HCT116 (cell line): Measurements from ENCODE around the gene SIRPA. TPM values are rescaled to one million over a fixed set of nuclear protein-coding genes. Genes with fewer than 3 reads are reported as not detected.

Experiments
- ATAC-seq: fragments of 200-7000 bp; cut with Tn5 transposase; 2 replicates; pipeline ENCODE4 v1.9.1; 2020; ENCODE audit warnings: mild to moderate bottlenecking, moderate library complexity
- BruUV-seq: library from RNA; stranded (reverse); fragments of 400-500 nt; replicated peaks from 2 replicates; lab custom pipeline; 2021; lab: Mats Ljungman, UMichigan
- CTCF ChIA-PET: fragments of 300-600 bp; sonication (Branson Sonifier 250); formaldehyde crosslinking; loops from one replicate; lab custom pipeline; 2021; ENCODE audit warnings: antibody characterized with exemption; lab: Charles Lee
- POLR2A ChIA-PET: fragments of 300-600, 350-600 bp; sonication (Branson Sonifier 250); formaldehyde crosslinking; loops from one replicate; lab custom pipeline; 2021; ENCODE audit warnings: antibody characterized with exemption; lab: Charles Lee
- RAD21 ChIA-PET, 2 experiments: fragments of 300-600 bp; sonication (Branson Sonifier 250); formaldehyde crosslinking; loops; one replicate each; lab custom pipeline; 2023; ENCODE audit warnings: low total read pairs in 2 of 2; ENCODE audit not compliant: uncharacterized antibody in 2 of 2, unreplicated experiment in 2 of 2, low non-redundant PET in 1 of 2; lab: Charles Lee
- DNase-seq: peaks from one replicate; pipeline ENCODE4 v3.0.0-alpha.2; 2010; ENCODE audit warnings: low read depth, low spot score
- H2AFZ ChIP-seq: fragments of 200-600 bp; shearing (Covaris generic), sonication (generic); 2 replicates; pipeline ENCODE4 v1.6.1; 2017; ENCODE audit warnings: low read depth, mixed run types, mixed read lengths, antibody characterized with exemption, low read length; ENCODE audit not compliant: poor library complexity, severe bottlenecking
- H3K27ac ChIP-seq: 2 replicates; pipeline ENCODE4 v1.5.1; 2012; ENCODE audit warnings: low read depth, low read length
- H3K27me3 ChIP-seq: fragments of 200-600 bp; sonication (generic); 2 replicates; pipeline ENCODE4 v1.6.1; 2016; ENCODE audit warnings: mixed run types, low read length, mixed read lengths; ENCODE audit not compliant: insufficient read depth
- H3K36me3 ChIP-seq, 2 experiments: fragments of 200-500 bp in 1 of 2; fragments of 200-600 bp in 1 of 2; sonication (Bioruptor generic) in 1 of 2; sonication (generic) in 1 of 2; 2 replicates each; pipeline versions ENCODE4 v1.5.1 to v1.6.1; 2014 to 2016; ENCODE audit warnings: low read length in 2 of 2, inconsistent platforms in 1 of 2, mixed read lengths in 1 of 2, mixed run types in 1 of 2; ENCODE audit not compliant: insufficient read depth in 2 of 2, control insufficient read depth in 1 of 2
- H3K4me1 ChIP-seq, 2 experiments: fragments of 200-600 bp in 1 of 2; sonication (generic) in 1 of 2; 2 replicates each; pipeline versions ENCODE4 v1.5.1 to v1.6.1; 2012 to 2017; ENCODE audit warnings: low read length in 2 of 2, inconsistent platforms in 1 of 2, mild to moderate bottlenecking in 1 of 2, mixed read lengths in 1 of 2, mixed run types in 1 of 2, moderate library complexity in 1 of 2; ENCODE audit not compliant: insufficient read depth in 2 of 2, control insufficient read depth in 1 of 2
- H3K4me2 ChIP-seq: fragments of 200-600 bp; sonication (generic); 2 replicates; pipeline ENCODE4 v1.6.1; 2017; ENCODE audit warnings: mixed run types, low read length, mixed read lengths
- H3K4me3 ChIP-seq, 2 experiments: fragments of 200-600 bp in 1 of 2; sonication (generic) in 1 of 2; replicated peaks in 1 of 2; 2 replicates each; pipeline ENCODE4 v1.5.1; 2011 to 2016; ENCODE audit warnings: low read length in 2 of 2, control low read depth in 1 of 2, low read depth in 1 of 2, mild to moderate bottlenecking in 1 of 2, mixed read lengths in 1 of 2, mixed run types in 1 of 2
- H3K79me2 ChIP-seq: fragments of 200-600 bp; sonication (generic); 2 replicates; pipeline ENCODE4 v1.6.1; 2017; ENCODE audit warnings: mild to moderate bottlenecking, mixed run types, low read length, moderate library complexity, mixed read lengths; ENCODE audit not compliant: insufficient read depth
- H3K9ac ChIP-seq: fragments of 200-600 bp; sonication (generic); 2 replicates; pipeline ENCODE4 v1.6.1; 2016; ENCODE audit warnings: low read length, mixed read lengths
- H3K9me2 ChIP-seq: fragments of 200-600 bp; sonication (generic), shearing (Covaris generic); 2 replicates; pipeline ENCODE4 v1.6.1; 2017; ENCODE audit warnings: mixed run types, mild to moderate bottlenecking, moderate library complexity; ENCODE audit not compliant: insufficient read depth
- H3K9me3 ChIP-seq, 2 experiments: fragments of 200-500 bp in 1 of 2; fragments of 200-600 bp in 1 of 2; sonication (Bioruptor generic) in 1 of 2; sonication (generic) in 1 of 2; 2 replicates each; pipeline ENCODE4 v1.6.1; 2014 to 2017; ENCODE audit warnings: low read length in 2 of 2, mixed read lengths in 2 of 2, inconsistent platforms in 1 of 2, low read depth in 1 of 2, mild to moderate bottlenecking in 1 of 2, mixed run types in 1 of 2, moderate library complexity in 1 of 2; ENCODE audit not compliant: control insufficient read depth in 1 of 2, insufficient read depth in 1 of 2
- H4K20me1 ChIP-seq: fragments of 200-600 bp; sonication (generic), shearing (Covaris generic); 2 replicates; pipeline ENCODE4 v1.6.1; 2017; ENCODE audit warnings: mixed run types, mild to moderate bottlenecking, moderate library complexity; ENCODE audit not compliant: insufficient read depth
- EGR1 ChIP-seq: IDR thresholded peaks from 2 replicates; pipeline ENCODE4 v1.6.1; 2012; ENCODE audit warnings: low read depth
- ELF1 ChIP-seq: IDR thresholded peaks from 2 replicates; pipeline ENCODE4 v1.6.1; 2012; ENCODE audit warnings: low read depth, borderline replicate concordance
- EZH2 ChIP-seq: fragments of 200-600 bp; sonication (generic); IDR thresholded peaks from 2 replicates; pipeline ENCODE4 v1.6.1; 2017; ENCODE audit warnings: antibody characterized with exemption, mixed run types
- POLR2A ChIP-seq: IDR thresholded peaks from 2 replicates; pipeline ENCODE4 v1.7.0; 2011; ENCODE audit warnings: borderline replicate concordance; ENCODE audit not compliant: insufficient read depth, insufficient read length; ENCODE audit errors: extremely low read depth
- RAD21 ChIP-seq: IDR thresholded peaks from 2 replicates; pipeline ENCODE4 v1.6.1; 2012; ENCODE audit warnings: low read depth, mild to moderate bottlenecking
- SP1 ChIP-seq: IDR thresholded peaks from 2 replicates; pipeline ENCODE4 v1.6.1; 2012; ENCODE audit warnings: low read depth
- ZNF274 ChIP-seq: fragments of 200-500 bp; sonication (Bioruptor generic); IDR thresholded peaks from 2 replicates; pipeline ENCODE4 v1.6.1; 2014; ENCODE audit warnings: mild to moderate bottlenecking, low read depth, low read length, inconsistent platforms
- intact Hi-C: fragments of 100-400 bp; cut with micrococcal nuclease; formaldehyde crosslinking; loops from 2 replicates; pipeline ENCODE4 v1.10.0; 2022
- total RNA-seq: library from RNA; stranded (reverse); gene quantifications from one replicate; pipeline ENCODE4 v1.2.1, GENCODE V29; 2021; ENCODE audit not compliant: unreplicated experiment
- TF ChIP-seq, protein P1 (sequence below), 3 experiments: fragments of 200-600 bp in 1 of 3; sonication (generic) in 1 of 3; IDR thresholded peaks in 2 of 3; conservative IDR thresholded peaks in 1 of 3; 2 replicates each; pipeline ENCODE4 v1.5.1; 2012 to 2017; ENCODE audit warnings: low read depth in 2 of 3, low read length in 2 of 3, antibody characterized with exemption in 1 of 3, borderline replicate concordance in 1 of 3, control low read depth in 1 of 3, mild to moderate bottlenecking in 1 of 3, mixed read lengths in 1 of 3, mixed run types in 1 of 3, moderate library complexity in 1 of 3; ENCODE audit not compliant: insufficient read depth in 1 of 3
- TF ChIP-seq, protein P2 (sequence below): IDR thresholded peaks from 2 replicates; pipeline ENCODE4 v1.6.1; 2012; ENCODE audit warnings: low read depth
- TF ChIP-seq, protein P3 (sequence below): IDR thresholded peaks from 2 replicates; pipeline ENCODE4 v1.6.1; 2012
- TF ChIP-seq, protein P4 (sequence below): IDR thresholded peaks from 2 replicates; pipeline ENCODE4 v1.6.1; 2012

The SIRPA gene
- total RNA-seq, 1 experiment from 2014 or later, result 15.3 TPM

DNA sequence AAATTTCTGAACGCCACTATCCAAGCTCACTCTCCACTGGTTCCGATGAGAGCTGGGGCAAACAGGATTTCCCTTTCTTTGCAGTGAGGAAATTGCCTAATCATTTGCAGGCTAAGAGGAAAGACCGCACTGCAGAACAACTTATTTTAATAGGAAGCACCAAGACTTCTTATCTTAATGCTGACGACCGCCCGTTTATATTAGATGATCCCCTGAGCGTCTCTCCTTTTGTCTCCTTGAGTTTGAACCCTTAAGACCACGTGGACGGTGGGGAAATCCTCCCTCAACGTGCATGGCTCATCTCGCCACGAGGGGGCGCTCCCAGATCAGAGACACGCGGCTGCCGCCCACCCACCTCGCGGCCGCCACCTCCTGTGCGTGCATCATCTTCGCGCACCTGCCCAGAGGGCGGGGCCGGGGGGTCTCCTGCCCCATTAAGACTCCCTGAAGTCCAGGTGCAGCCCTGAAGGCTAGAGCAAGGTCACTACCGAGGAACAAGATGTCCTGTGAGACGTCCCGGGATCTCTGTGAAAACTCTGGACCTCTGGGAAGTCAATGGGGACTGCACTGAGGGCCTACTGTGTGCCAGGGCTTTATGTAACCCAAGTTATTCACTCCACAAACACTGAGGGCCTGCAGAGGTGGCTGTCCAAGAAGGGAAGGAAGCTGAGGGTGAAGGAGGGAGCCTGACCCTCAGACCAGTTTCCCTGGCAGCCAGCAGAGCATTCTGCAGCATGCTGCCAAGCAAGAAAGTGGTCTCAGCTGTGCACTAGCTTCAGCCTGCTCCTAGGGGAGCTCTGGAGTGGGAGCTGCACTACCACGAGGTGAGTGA lies 70.5 kb downstream of the SIRPA start:
- no peaks in the 10 kb centered on the region for H3K9me2 ChIP-seq
- H3K4me2 ChIP-seq, result peak overlapping the region; percentile 48
- H3K9ac ChIP-seq, result no peak overlapping the region
- no peaks in the 10 kb centered on the region for H4K20me1 ChIP-seq
- no TSS peak for BruUV-seq
- intact Hi-C loops, result loop anchor here (1.0 kb wide), 2 partner anchors 128 to 207 kb away; no protein-coding TSS in a partner anchor
- H3K9me3 ChIP-seq, result no peaks in the 10 kb centered on the region
- peak; percentile 97 for ATAC-seq
- no peaks in the 10 kb centered on the region; the same call in 1 of the 2 replicates for H3K27me3 ChIP-seq
- no peak overlapping the region for H3K27ac ChIP-seq
- POLR2A ChIA-PET, result no interaction called here
- H3K79me2 ChIP-seq, result no peaks in the 10 kb centered on the region
- H3K36me3 ChIP-seq, result no peaks in the 10 kb centered on the region
- peak overlapping the region; percentile 75 for H2AFZ ChIP-seq
- H3K4me1 ChIP-seq, result peaks cover 0 to 6% of the 10 kb centered on the region in 2 experiments; a peak in 2 of 4 replicates
- H3K4me3 ChIP-seq, result no peak overlapping the region
- peak; percentile 62 for DNase-seq
- CTCF ChIA-PET, result interaction anchor here (1.2 to 2.6 kb wide), 5 partner anchors 10 to 242 kb away, joined by 3 to 46 read pairs (median 4); no protein-coding TSS in a partner anchor
- TF ChIP-seq POLR2A (no peak), SP1 (no peak), ELF1 (no peak), ZNF274 (no peak), EZH2 (no peak), RAD21 (peak; percentile 90), EGR1 (peak; percentile 75)
- TF ChIP-seq, protein P1, sequence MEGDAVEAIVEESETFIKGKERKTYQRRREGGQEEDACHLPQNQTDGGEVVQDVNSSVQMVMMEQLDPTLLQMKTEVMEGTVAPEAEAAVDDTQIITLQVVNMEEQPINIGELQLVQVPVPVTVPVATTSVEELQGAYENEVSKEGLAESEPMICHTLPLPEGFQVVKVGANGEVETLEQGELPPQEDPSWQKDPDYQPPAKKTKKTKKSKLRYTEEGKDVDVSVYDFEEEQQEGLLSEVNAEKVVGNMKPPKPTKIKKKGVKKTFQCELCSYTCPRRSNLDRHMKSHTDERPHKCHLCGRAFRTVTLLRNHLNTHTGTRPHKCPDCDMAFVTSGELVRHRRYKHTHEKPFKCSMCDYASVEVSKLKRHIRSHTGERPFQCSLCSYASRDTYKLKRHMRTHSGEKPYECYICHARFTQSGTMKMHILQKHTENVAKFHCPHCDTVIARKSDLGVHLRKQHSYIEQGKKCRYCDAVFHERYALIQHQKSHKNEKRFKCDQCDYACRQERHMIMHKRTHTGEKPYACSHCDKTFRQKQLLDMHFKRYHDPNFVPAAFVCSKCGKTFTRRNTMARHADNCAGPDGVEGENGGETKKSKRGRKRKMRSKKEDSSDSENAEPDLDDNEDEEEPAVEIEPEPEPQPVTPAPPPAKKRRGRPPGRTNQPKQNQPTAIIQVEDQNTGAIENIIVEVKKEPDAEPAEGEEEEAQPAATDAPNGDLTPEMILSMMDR (IDR thresholded peaks at IDR 0.05 in 2 of 3, conservative IDR thresholded peaks at IDR 0.05 in 1 of 3; ENCODE audit: borderline replicate concordance in 1 of 3, insufficient read depth in 1 of 3, low read depth in 2 of 3, low read length in 2 of 3), result peak; percentile 88 to 96 (median 92)
- TF ChIP-seq, protein P2, sequence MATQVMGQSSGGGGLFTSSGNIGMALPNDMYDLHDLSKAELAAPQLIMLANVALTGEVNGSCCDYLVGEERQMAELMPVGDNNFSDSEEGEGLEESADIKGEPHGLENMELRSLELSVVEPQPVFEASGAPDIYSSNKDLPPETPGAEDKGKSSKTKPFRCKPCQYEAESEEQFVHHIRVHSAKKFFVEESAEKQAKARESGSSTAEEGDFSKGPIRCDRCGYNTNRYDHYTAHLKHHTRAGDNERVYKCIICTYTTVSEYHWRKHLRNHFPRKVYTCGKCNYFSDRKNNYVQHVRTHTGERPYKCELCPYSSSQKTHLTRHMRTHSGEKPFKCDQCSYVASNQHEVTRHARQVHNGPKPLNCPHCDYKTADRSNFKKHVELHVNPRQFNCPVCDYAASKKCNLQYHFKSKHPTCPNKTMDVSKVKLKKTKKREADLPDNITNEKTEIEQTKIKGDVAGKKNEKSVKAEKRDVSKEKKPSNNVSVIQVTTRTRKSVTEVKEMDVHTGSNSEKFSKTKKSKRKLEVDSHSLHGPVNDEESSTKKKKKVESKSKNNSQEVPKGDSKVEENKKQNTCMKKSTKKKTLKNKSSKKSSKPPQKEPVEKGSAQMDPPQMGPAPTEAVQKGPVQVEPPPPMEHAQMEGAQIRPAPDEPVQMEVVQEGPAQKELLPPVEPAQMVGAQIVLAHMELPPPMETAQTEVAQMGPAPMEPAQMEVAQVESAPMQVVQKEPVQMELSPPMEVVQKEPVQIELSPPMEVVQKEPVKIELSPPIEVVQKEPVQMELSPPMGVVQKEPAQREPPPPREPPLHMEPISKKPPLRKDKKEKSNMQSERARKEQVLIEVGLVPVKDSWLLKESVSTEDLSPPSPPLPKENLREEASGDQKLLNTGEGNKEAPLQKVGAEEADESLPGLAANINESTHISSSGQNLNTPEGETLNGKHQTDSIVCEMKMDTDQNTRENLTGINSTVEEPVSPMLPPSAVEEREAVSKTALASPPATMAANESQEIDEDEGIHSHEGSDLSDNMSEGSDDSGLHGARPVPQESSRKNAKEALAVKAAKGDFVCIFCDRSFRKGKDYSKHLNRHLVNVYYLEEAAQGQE, result no peak
- TF ChIP-seq, protein P3, sequence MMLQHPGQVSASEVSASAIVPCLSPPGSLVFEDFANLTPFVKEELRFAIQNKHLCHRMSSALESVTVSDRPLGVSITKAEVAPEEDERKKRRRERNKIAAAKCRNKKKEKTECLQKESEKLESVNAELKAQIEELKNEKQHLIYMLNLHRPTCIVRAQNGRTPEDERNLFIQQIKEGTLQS, result no peak
- TF ChIP-seq, protein P4, sequence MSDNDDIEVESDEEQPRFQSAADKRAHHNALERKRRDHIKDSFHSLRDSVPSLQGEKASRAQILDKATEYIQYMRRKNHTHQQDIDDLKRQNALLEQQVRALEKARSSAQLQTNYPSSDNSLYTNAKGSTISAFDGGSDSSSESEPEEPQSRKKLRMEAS, result peak; percentile 88
- RAD21 ChIA-PET, result interaction anchor here in 1 of 2 experiments (0.7 kb wide), 1 partner anchor 205 kb away, joined by 3 read pairs; no protein-coding TSS in a partner anchor
